ENCODE data around the gene OLA1.

- TF ChIP-seq TAF1 (IDR thresholded peaks at IDR 0.05; ENCODE audit: borderline replicate concordance, insufficient read depth, low read length): no peak
- no peak for TF ChIP-seq FOXP2 (optimal IDR thresholded peaks at IDR 0.05; ENCODE audit: borderline replicate concordance, extremely low read depth, extremely low read length, insufficient read depth)
- TF ChIP-seq REST (IDR thresholded peaks at IDR 0.05; ENCODE audit: insufficient read depth in 1 of 2, low read depth in 2 of 2, low read length in 2 of 2): no peak
- no peak for TF ChIP-seq POLR2AphosphoS5 (IDR thresholded peaks at IDR 0.05; ENCODE audit: low read depth, low read length)
- no peak for TF ChIP-seq SIN3A (IDR thresholded peaks at IDR 0.05; ENCODE audit: borderline replicate concordance, insufficient read depth, low read length)
Measured at GRCh38 chr2:174047746-174048145, 200.6 kb downstream of the OLA1 start.

All from PFSK-1 (cell line).